GM12878 (cell line): ENCODE measurements around the gene COG7. TPM values are rescaled to one million over a fixed set of nuclear protein-coding genes. Genes with fewer than 3 reads are reported as not detected.

Experiments used
- ATF7 ChIP-seq: fragments of 450-650 bp; IDR thresholded peaks from 2 replicates; pipeline ENCODE4 v1.6.1; 2016; ENCODE audit warnings: low read depth, mild to moderate bottlenecking
- BACH1 ChIP-seq: fragments of 450-650 bp; IDR thresholded peaks from 2 replicates; pipeline ENCODE4 v1.6.1; 2017; ENCODE audit warnings: mild to moderate bottlenecking, borderline replicate concordance
- CREB1 ChIP-seq: IDR thresholded peaks from 2 replicates; pipeline ENCODE4 v1.6.1; 2012; ENCODE audit warnings: low read depth, mild to moderate bottlenecking, inconsistent platforms
- EED ChIP-seq: sonication (generic); IDR thresholded peaks from 2 replicates; pipeline ENCODE4 v1.6.1; 2016; ENCODE audit warnings: antibody characterized with exemption, low read depth
- JUND ChIP-seq: IDR thresholded peaks from 2 replicates; pipeline ENCODE4 v1.6.1; 2012; ENCODE audit warnings: low read depth, mild to moderate bottlenecking, low read length, improper control_type of control experiment, moderate library complexity
- KAT2A ChIP-seq: conservative IDR thresholded peaks from 2 replicates; pipeline ENCODE4 v1.6.1; 2011; ENCODE audit warnings: low read depth, low read length; ENCODE audit not compliant: control insufficient read depth
- MYC ChIP-seq: IDR thresholded peaks from 2 replicates; pipeline ENCODE4 v1.6.1; 2011; ENCODE audit warnings: mild to moderate bottlenecking, low read length, moderate library complexity, inconsistent platforms; ENCODE audit not compliant: insufficient read depth, insufficient replicate concordance, insufficient read length, severe bottlenecking
- NR2C2 ChIP-seq: IDR thresholded peaks from 2 replicates; pipeline ENCODE4 v1.6.1; 2011; ENCODE audit warnings: borderline replicate concordance, low read depth; ENCODE audit not compliant: control insufficient read depth, insufficient read length
- SUPT20H ChIP-seq: IDR thresholded peaks from 2 replicates; pipeline ENCODE4 v1.6.1; 2011; ENCODE audit warnings: low read depth, mild to moderate bottlenecking, low read length, moderate library complexity, borderline replicate concordance; ENCODE audit not compliant: control insufficient read depth
- TAF1 ChIP-seq: IDR thresholded peaks from 2 replicates; pipeline ENCODE4 v1.6.1; 2011; ENCODE audit warnings: mild to moderate bottlenecking, low read depth, low read length, borderline replicate concordance
- ZNF24 ChIP-seq: fragments of 450-650 bp; IDR thresholded peaks from 2 replicates; pipeline ENCODE4 v1.6.1; 2017; ENCODE audit warnings: antibody characterized with exemption, mild to moderate bottlenecking
- ZNF274 ChIP-seq: IDR thresholded peaks from one replicate; pipeline ENCODE4 v1.8.0; 2011; ENCODE audit not compliant: insufficient read length, insufficient read depth
- polyA plus RNA-seq, 11 experiments: library from polyadenylated mRNA; depleted of rRNA in 4 of 11; unstranded in 6 of 11; stranded (reverse) in 5 of 11; fragments of >200 nt; fragmentation: Nextera tagmentation in 4 of 11; fragmentation: Illumina TruSeq in 1 of 11; extraction: Ambion mirVana in 4 of 11; extraction: Trizol in 1 of 11; gene quantifications; 1 replicate in 1 of 11; 2 replicates in 10 of 11; pipeline versions ENCODE4 v1.2.1 to v1.2.3, GENCODE V29; 2011 to 2016; ENCODE audit warnings: inconsistent platforms in 2 of 11, missing spikeins in 2 of 11, low read depth in 1 of 11
- total RNA-seq, 4 experiments: library from RNA; depleted of rRNA in 3 of 4; stranded (reverse); fragments of >200 nt in 3 of 4; fragmentation: Illumina TruSeq in 1 of 4; extraction: Trizol in 1 of 4; gene quantifications; 2 replicates each; pipeline versions ENCODE4 v1.2.1 to v1.2.3, GENCODE V29; 2013 to 2021
- TF ChIP-seq, protein P1 (sequence below): fragments of 450-650 bp; IDR thresholded peaks from 2 replicates; pipeline ENCODE4 v1.6.1; 2017; ENCODE audit warnings: mild to moderate bottlenecking
- TF ChIP-seq, protein P2 (sequence below): fragments of 450-650 bp; IDR thresholded peaks from 2 replicates; pipeline ENCODE4 v1.6.1; 2017; ENCODE audit warnings: antibody characterized with exemption, mild to moderate bottlenecking, moderate library complexity

The COG7 gene
- total and polyA plus RNA-seq, 10 of the 15 experiments (the other 5 are each of a cell fraction or from before 2014, with no cell fraction given), result 2.9 to 24.0 (median 10.0) TPM

DNA sequence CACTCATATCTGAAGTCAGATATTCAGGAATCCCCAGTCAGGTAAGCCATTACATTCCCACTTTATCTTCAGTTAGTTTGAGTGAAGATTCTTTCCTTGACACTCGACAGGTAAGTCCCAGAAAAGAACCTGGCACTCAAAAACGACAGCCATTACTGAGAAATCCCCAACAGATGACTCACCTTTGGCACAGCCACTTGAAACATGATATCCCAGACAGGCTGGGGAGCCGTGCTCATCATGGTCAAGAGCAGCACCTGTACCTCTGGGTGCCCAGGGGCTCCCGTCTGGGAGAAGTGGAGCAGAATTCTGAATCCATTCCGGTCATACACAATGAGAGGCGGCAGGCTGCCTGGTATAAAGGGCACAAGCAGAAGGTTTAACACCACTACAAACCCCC, 16.8 kb upstream of the COG7 start (continued):
- TF ChIP-seq, protein P1, sequence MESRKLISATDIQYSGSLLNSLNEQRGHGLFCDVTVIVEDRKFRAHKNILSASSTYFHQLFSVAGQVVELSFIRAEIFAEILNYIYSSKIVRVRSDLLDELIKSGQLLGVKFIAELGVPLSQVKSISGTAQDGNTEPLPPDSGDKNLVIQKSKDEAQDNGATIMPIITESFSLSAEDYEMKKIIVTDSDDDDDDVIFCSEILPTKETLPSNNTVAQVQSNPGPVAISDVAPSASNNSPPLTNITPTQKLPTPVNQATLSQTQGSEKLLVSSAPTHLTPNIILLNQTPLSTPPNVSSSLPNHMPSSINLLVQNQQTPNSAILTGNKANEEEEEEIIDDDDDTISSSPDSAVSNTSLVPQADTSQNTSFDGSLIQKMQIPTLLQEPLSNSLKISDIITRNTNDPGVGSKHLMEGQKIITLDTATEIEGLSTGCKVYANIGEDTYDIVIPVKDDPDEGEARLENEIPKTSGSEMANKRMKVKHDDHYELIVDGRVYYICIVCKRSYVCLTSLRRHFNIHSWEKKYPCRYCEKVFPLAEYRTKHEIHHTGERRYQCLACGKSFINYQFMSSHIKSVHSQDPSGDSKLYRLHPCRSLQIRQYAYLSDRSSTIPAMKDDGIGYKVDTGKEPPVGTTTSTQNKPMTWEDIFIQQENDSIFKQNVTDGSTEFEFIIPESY, result no peak
- TF ChIP-seq JUND (no peak), CREB1 (no peak), BACH1 (no peak), KAT2A (no peak), NR2C2 (no peak), MYC (no peak), ZNF274 (no peak), SUPT20H (no peak), TAF1 (no peak), ZNF24 (no peak), EED (no peak), ATF7 (no peak)
- TF ChIP-seq, protein P2, sequence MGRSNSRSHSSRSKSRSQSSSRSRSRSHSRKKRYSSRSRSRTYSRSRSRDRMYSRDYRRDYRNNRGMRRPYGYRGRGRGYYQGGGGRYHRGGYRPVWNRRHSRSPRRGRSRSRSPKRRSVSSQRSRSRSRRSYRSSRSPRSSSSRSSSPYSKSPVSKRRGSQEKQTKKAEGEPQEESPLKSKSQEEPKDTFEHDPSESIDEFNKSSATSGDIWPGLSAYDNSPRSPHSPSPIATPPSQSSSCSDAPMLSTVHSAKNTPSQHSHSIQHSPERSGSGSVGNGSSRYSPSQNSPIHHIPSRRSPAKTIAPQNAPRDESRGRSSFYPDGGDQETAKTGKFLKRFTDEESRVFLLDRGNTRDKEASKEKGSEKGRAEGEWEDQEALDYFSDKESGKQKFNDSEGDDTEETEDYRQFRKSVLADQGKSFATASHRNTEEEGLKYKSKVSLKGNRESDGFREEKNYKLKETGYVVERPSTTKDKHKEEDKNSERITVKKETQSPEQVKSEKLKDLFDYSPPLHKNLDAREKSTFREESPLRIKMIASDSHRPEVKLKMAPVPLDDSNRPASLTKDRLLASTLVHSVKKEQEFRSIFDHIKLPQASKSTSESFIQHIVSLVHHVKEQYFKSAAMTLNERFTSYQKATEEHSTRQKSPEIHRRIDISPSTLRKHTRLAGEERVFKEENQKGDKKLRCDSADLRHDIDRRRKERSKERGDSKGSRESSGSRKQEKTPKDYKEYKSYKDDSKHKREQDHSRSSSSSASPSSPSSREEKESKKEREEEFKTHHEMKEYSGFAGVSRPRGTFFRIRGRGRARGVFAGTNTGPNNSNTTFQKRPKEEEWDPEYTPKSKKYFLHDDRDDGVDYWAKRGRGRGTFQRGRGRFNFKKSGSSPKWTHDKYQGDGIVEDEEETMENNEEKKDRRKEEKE, result no peak
- TF ChIP-seq, all 136 proteins: peak for 0
